WTC11 (cell line): ENCODE results near the gene BBS9. TPM values are rescaled to one million over a fixed set of nuclear protein-coding genes. Genes with fewer than 3 reads are reported as not detected.

ENCODE experiments used
- ATAC-seq: fragments of 200-7000 bp; cut with Tn5 transposase; 2 replicates; pipeline ENCODE4 v1.10.0; 2021; ENCODE audit warnings: mild to moderate bottlenecking, moderate library complexity
- CTCF ChIA-PET: fragments of 300-600 bp; sonication (Branson Sonifier 250); formaldehyde crosslinking; loops from one replicate; lab custom pipeline; 2021; ENCODE audit warnings: antibody characterized with exemption; lab: Charles Lee
- POLR2A ChIA-PET: fragments of 350-600 bp; sonication (Branson Sonifier 250); formaldehyde crosslinking; loops from one replicate; lab custom pipeline; 2021; ENCODE audit warnings: antibody characterized with exemption; lab: Charles Lee
- DNase-seq: peaks from one replicate; pipeline ENCODE4 v3.0.0; 2021; ENCODE audit warnings: low spot score
- H3K27ac Mint-ChIP-seq: 2 replicates; pipeline ENCODE4 v1.8.0; 2021; ENCODE audit warnings: mixed read lengths
- H3K27me3 Mint-ChIP-seq: 2 replicates; pipeline ENCODE4 v1.8.0; 2021; ENCODE audit warnings: low read depth, mild to moderate bottlenecking, moderate library complexity, mixed read lengths
- H3K36me3 Mint-ChIP-seq: 2 replicates; pipeline ENCODE4 v1.8.0; 2021; ENCODE audit warnings: mixed read lengths
- H3K4me1 Mint-ChIP-seq: 2 replicates; pipeline ENCODE4 v1.8.0; 2022; ENCODE audit warnings: mixed read lengths
- H3K4me3 Mint-ChIP-seq: 2 replicates; pipeline ENCODE4 v1.8.0; 2021; ENCODE audit warnings: mild to moderate bottlenecking, moderate library complexity, mixed read lengths
- H3K9me3 Mint-ChIP-seq: 2 replicates; pipeline ENCODE4 v1.8.0; 2021; ENCODE audit warnings: mixed read lengths
- AR ChIP-seq: fragments of 250-450 bp; sonication (Bioruptor Pico); IDR thresholded peaks from 2 replicates; pipeline ENCODE4 v1.9.0; 2021; ENCODE audit warnings: mild to moderate bottlenecking
- ATF6 ChIP-seq: sonication (generic); formaldehyde crosslinking; IDR thresholded peaks from 2 replicates; pipeline ENCODE4 v1.8.1; 2023; ENCODE audit warnings: mild to moderate bottlenecking, missing genetic modification reagents
- CTCF ChIP-seq: fragments of 200-600 bp; IDR thresholded peaks from 2 replicates; pipeline ENCODE4 v1.8.0; 2022; ENCODE audit warnings: antibody characterized with exemption
- ELF4 ChIP-seq: sonication (generic); formaldehyde crosslinking; IDR thresholded peaks from 2 replicates; pipeline ENCODE4 v1.8.1; 2022; ENCODE audit warnings: low read depth, mild to moderate bottlenecking, moderate library complexity, missing genetic modification reagents
- FOXP4 ChIP-seq: sonication (generic); formaldehyde crosslinking; IDR thresholded peaks from 2 replicates; pipeline ENCODE4 v1.8.0; 2022; ENCODE audit warnings: mild to moderate bottlenecking, missing genetic modification reagents
- GTF2I ChIP-seq: fragments of 250-450 bp; sonication (Bioruptor Pico); conservative IDR thresholded peaks from 2 replicates; pipeline ENCODE4 v1.4.0; 2021; ENCODE audit warnings: mild to moderate bottlenecking
- IRF1 ChIP-seq: sonication (generic); formaldehyde crosslinking; IDR thresholded peaks from 2 replicates; pipeline ENCODE4 v1.8.0; 2023; ENCODE audit warnings: missing genetic modification reagents
- MLX ChIP-seq: sonication (generic); formaldehyde crosslinking; IDR thresholded peaks from 2 replicates; pipeline ENCODE4 v1.8.1; 2023; ENCODE audit warnings: mild to moderate bottlenecking, missing genetic modification reagents, moderate library complexity
- NFYB ChIP-seq: sonication (generic); formaldehyde crosslinking; conservative IDR thresholded peaks from 2 replicates; pipeline ENCODE4 v1.8.0; 2022; ENCODE audit warnings: low read depth, missing genetic modification reagents
- PREB ChIP-seq: sonication (generic); formaldehyde crosslinking; IDR thresholded peaks from 2 replicates; pipeline ENCODE4 v1.8.1; 2022; ENCODE audit warnings: mild to moderate bottlenecking, missing genetic modification reagents, moderate library complexity, borderline replicate concordance
- SMAD3 ChIP-seq: sonication (generic); formaldehyde crosslinking; IDR thresholded peaks from 2 replicates; pipeline ENCODE4 v1.8.0; 2022; ENCODE audit warnings: missing genetic modification reagents, mild to moderate bottlenecking, borderline replicate concordance
- ZBTB43 ChIP-seq: sonication (generic); formaldehyde crosslinking; IDR thresholded peaks from 2 replicates; pipeline ENCODE4 v1.8.1; 2023; ENCODE audit warnings: mild to moderate bottlenecking, missing genetic modification reagents
- ZNF219 ChIP-seq: sonication (generic); formaldehyde crosslinking; IDR thresholded peaks from 2 replicates; pipeline ENCODE4 v1.8.0; 2023; ENCODE audit warnings: missing genetic modification reagents, mild to moderate bottlenecking, borderline replicate concordance
- ZNF317 ChIP-seq: sonication (generic); formaldehyde crosslinking; IDR thresholded peaks from 2 replicates; pipeline ENCODE4 v1.8.1; 2023; ENCODE audit warnings: low read depth, mild to moderate bottlenecking, moderate library complexity, missing genetic modification reagents, borderline replicate concordance
- ZNF396 ChIP-seq: fragments of 250-450 bp; sonication (Bioruptor Pico); IDR thresholded peaks from 2 replicates; pipeline ENCODE4 v1.8.0; 2021; ENCODE audit warnings: mild to moderate bottlenecking, moderate library complexity, borderline replicate concordance
- ZNF532 ChIP-seq: fragments of 250-450 bp; sonication (Bioruptor Pico); IDR thresholded peaks from 2 replicates; pipeline ENCODE4 v1.9.0; 2021; ENCODE audit warnings: mild to moderate bottlenecking, borderline replicate concordance
- total RNA-seq: library from RNA; stranded (reverse); gene quantifications from 3 replicates; pipeline ENCODE4 v1.2.3, GENCODE V29; 2021

The BBS9 gene
- total RNA-seq, 1 experiment from 2014 or later = 56.6 TPM

GRCh38 chr7:33346055-33346454 lies 216.7 kb downstream of the BBS9 start (continued):
- TF ChIP-seq IRF1 (CRISPR knock-in tag) = no peak
- no peak for TF ChIP-seq ZNF396 (CRISPR knock-in tag)
- TF ChIP-seq MLX (CRISPR knock-in tag) = no peak
- no peak for TF ChIP-seq ZNF219 (CRISPR knock-in tag)
- no peak for TF ChIP-seq ZNF317 (CRISPR knock-in tag)
- no peak for TF ChIP-seq SMAD3
- TF ChIP-seq ELF4 (CRISPR knock-in tag) = no peak
- no peak for TF ChIP-seq PREB (CRISPR knock-in tag)
- TF ChIP-seq ZNF532 (CRISPR knock-in tag) = no peak
- no peak for TF ChIP-seq CTCF

GRCh38 chr7:33350577-33350976 lies 221.2 kb downstream of the BBS9 start:
- DNase-seq (no peak), ATAC-seq (no peak)
- Mint-ChIP-seq H3K36me3 (no peaks in the 10 kb centered on the region), H3K4me1 (peaks cover 39% of the 10 kb centered on the region), H3K27ac (peak overlapping the region; percentile 85), H3K27me3 (no peaks in the 10 kb centered on the region), H3K9me3 (no peaks in the 10 kb centered on the region), H3K4me3 (no peak overlapping the region)
- CTCF ChIA-PET = interaction anchor here (0.5 to 2.0 kb wide), 2 partner anchors 16 to 165 kb away, joined by 5 to 7 read pairs; no protein-coding TSS in a partner anchor
- POLR2A ChIA-PET = no interaction called here
- TF ChIP-seq AR (CRISPR knock-in tag) = no peak
- TF ChIP-seq FOXP4 (CRISPR knock-in tag) = no peak
- no peak for TF ChIP-seq GTF2I (CRISPR knock-in tag)
- no peak for TF ChIP-seq ZBTB43 (CRISPR knock-in tag)
- TF ChIP-seq ATF6 (CRISPR knock-in tag) = no peak
- no peak for TF ChIP-seq NFYB (CRISPR knock-in tag)
